Natural killer cell (primary cell): ENCODE data around the gene SOWAHA. TPM values are rescaled to one million over a fixed set of nuclear protein-coding genes. Genes with fewer than 3 reads are reported as not detected.

Experiments used
- ATAC-seq, 3 donors: fragments of 150-1000 bp in 2 of 3; fragments of 200-7000 bp in 1 of 3; cut with Tn5 transposase; 1 replicate in 1 of 3; 2 replicates in 2 of 3; pipeline ENCODE4 v1.10.0; 2021; ENCODE audit warnings: mild to moderate bottlenecking in 2 of 3, moderate library complexity in 2 of 3
- DNase-seq, 2 donors: peaks; one replicate each; pipeline versions ENCODE4 v3.0.0 to v3.0.0-alpha.2; 2013 to 2021; ENCODE audit warnings: mixed read lengths in 1 of 2
- H3K27ac ChIP-seq: one replicate; pipeline ENCODE4 v1.5.1; 2013; ENCODE audit warnings: mild to moderate bottlenecking, low read length
- H3K27me3 ChIP-seq: one replicate; pipeline ENCODE4 v1.6.1; 2013; ENCODE audit warnings: low read length; ENCODE audit not compliant: control insufficient read depth, insufficient read depth
- H3K36me3 ChIP-seq: one replicate; pipeline ENCODE4 v1.6.1; 2013; ENCODE audit warnings: low read length; ENCODE audit not compliant: control insufficient read depth, insufficient read depth
- H3K4me1 ChIP-seq: one replicate; pipeline ENCODE4 v1.6.1; 2013; ENCODE audit warnings: low read length; ENCODE audit not compliant: control insufficient read depth, insufficient read depth
- H3K4me3 ChIP-seq: one replicate; pipeline ENCODE4 v1.5.1; 2013; ENCODE audit warnings: low read length
- H3K9me3 ChIP-seq: one replicate; pipeline ENCODE4 v1.6.1; 2013; ENCODE audit warnings: low read length; ENCODE audit not compliant: control insufficient read depth, insufficient read depth
- H3K27ac Mint-ChIP-seq, 2 donors: one replicate each; pipeline ENCODE4 v1.8.0; 2022; ENCODE audit warnings: mild to moderate bottlenecking in 2 of 2, mixed read lengths in 2 of 2, moderate library complexity in 1 of 2
- H3K27me3 Mint-ChIP-seq, 2 donors: one replicate each; pipeline ENCODE4 v1.8.0; 2022; ENCODE audit warnings: low read depth in 2 of 2, mixed read lengths in 2 of 2
- H3K36me3 Mint-ChIP-seq: one replicate; pipeline ENCODE4 v1.8.0; 2022; ENCODE audit warnings: mixed read lengths
- H3K4me1 Mint-ChIP-seq, 2 donors: one replicate each; pipeline ENCODE4 v1.8.0; 2022; ENCODE audit warnings: mixed read lengths in 2 of 2
- H3K4me3 Mint-ChIP-seq: one replicate; pipeline ENCODE4 v1.8.0; 2022; ENCODE audit warnings: mild to moderate bottlenecking, moderate library complexity, mixed read lengths
- H3K9me3 Mint-ChIP-seq, 2 donors: one replicate each; pipeline ENCODE4 v1.8.0; 2022; ENCODE audit warnings: mixed read lengths in 2 of 2
- CTCF ChIP-seq: fragments of 200-600 bp; IDR thresholded peaks from one replicate; pipeline ENCODE4 v1.8.0; 2022; ENCODE audit warnings: antibody characterized with exemption
- WGBS: methylation state at CpG from one replicate; pipeline ENCODE4 v1.1.7; 2013; ENCODE audit warnings: missing lambda C conversion rate; ENCODE audit not compliant: insufficient coverage; 5-methylcytosine and 5-hydroxymethylcytosine counted together
- intact Hi-C: fragments of 100-400 bp; cut with micrococcal nuclease; formaldehyde crosslinking; loops from one replicate; pipeline ENCODE4 v1.14.2; 2022
- total RNA-seq, 4 donors: library from RNA; stranded (reverse); fragments of 120-200 nt in 1 of 4; gene quantifications; one replicate each; pipeline versions ENCODE4 v1.2.3 to v1.2.4, GENCODE V29; 2013 to 2022

Gene SOWAHA
- total RNA-seq, 3 donors from 2014 or later (not counting 1 experiment from before 2014, with no cell fraction given), result not detected

DNA sequence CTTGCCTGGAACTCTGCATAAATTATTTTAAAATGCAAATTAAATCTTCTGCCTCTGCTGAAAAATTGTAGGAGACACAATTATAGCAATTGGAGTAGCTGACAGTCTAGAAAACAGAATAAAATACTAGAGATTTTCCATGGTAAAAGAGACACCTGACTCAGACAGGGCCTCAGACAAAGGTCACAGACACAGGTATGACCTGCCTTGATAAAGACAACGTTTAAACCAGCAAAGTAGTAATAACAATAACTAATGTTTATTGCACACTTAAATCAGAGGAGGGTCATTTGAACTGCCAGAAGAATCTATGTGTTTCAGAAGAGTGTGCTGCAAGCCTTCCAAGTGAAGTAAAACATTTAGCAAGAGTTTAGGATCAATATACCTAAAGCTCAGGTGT is 3.9 kb downstream of the SOWAHA start:
- no peak overlapping the region for H3K27ac Mint-ChIP-seq
- H3K4me1 Mint-ChIP-seq, result peaks cover 16 to 18% of the 10 kb centered on the region in 2 donors
- Histone ChIP-seq H3K4me1 (peaks cover 15% of the 10 kb centered on the region), H3K27me3 (peaks cover 26% of the 10 kb centered on the region), H3K9me3 (no peaks in the 10 kb centered on the region), H3K27ac (no peak overlapping the region), H3K36me3 (no peaks in the 10 kb centered on the region), H3K4me3 (no peak overlapping the region)
- no peaks in the 10 kb centered on the region for H3K9me3 Mint-ChIP-seq
- H3K4me3 Mint-ChIP-seq, result no peak overlapping the region
- WGBS, result 80% methylated on average over 1 of the region's 1 CpG
- no peak for TF ChIP-seq CTCF
- ATAC-seq (no peak), DNase-seq (no peak)
- peaks cover 48 to 59% of the 10 kb centered on the region in 2 donors for H3K27me3 Mint-ChIP-seq
- no peaks in the 10 kb centered on the region for H3K36me3 Mint-ChIP-seq
- intact Hi-C loops, result no loop called here

GRCh38 chr5:132819468-132819867 is 6.4 kb downstream of the SOWAHA start:
- Histone ChIP-seq H3K4me3 (no peak overlapping the region), H3K27ac (no peak overlapping the region), H3K27me3 (peaks cover 27% of the 10 kb centered on the region), H3K4me1 (peaks cover 11% of the 10 kb centered on the region), H3K9me3 (no peaks in the 10 kb centered on the region), H3K36me3 (no peaks in the 10 kb centered on the region)
- intact Hi-C loops, result no loop called here
- ATAC-seq (no peak), DNase-seq (peak in 1 of 2 donors; percentile 38)
- Mint-ChIP-seq H3K4me1 (peaks cover 10 to 11% of the 10 kb centered on the region in 2 donors), H3K4me3 (no peak overlapping the region), H3K36me3 (no peaks in the 10 kb centered on the region), H3K9me3 (no peaks in the 10 kb centered on the region), H3K27me3 (peaks cover 48% of the 10 kb centered on the region in 2 donors), H3K27ac (no peak overlapping the region)
- no peak for TF ChIP-seq CTCF
- WGBS, result 16% methylated on average over 26 of the region's 26 CpGs

DNA sequence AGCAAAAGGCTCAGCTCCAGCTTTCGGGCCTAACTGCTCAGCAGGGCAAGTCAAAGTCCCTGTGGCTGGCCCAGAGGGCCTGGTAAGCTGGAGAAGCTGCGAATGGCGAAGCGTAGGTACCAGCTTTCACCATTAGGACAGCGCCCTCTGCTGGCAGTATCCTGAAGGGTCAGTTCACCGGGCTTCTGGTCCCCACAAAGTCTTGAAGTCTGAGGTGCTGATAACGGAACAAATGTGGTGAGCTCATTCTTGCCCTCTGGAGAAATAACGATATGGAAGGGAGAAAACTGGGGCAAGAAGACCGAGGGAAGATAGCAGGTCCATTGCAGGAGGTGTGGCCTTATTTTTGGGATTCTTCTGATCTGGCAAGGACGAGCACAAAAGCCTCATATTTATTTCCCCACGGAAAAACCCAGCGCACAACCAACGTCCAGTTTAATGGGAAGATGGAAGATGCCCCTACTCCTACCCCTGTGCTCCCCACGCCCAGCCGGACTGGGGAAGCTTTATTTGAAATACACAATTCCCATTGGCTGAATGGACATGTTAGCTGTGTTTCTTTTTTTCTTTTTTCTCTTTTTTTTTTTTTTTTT is 7.2 kb downstream of the SOWAHA start:
- peak; percentile 81 to 93 for DNase-seq
- Mint-ChIP-seq H3K36me3 (no peaks in the 10 kb centered on the region), H3K4me1 (peaks cover 10 to 11% of the 10 kb centered on the region in 2 donors), H3K27me3 (peaks cover 45 to 52% of the 10 kb centered on the region in 2 donors), H3K27ac (peak overlapping the region in 1 of 2 donors; percentile 33), H3K4me3 (no peak overlapping the region), H3K9me3 (no peaks in the 10 kb centered on the region)
- Histone ChIP-seq H3K36me3 (no peaks in the 10 kb centered on the region), H3K27me3 (peaks cover 35% of the 10 kb centered on the region), H3K4me1 (peaks cover 11% of the 10 kb centered on the region), H3K4me3 (no peak overlapping the region), H3K27ac (no peak overlapping the region), H3K9me3 (no peaks in the 10 kb centered on the region)
- 26% methylated on average over 14 of the region's 15 CpGs for WGBS
- ATAC-seq, result peak; percentile 90 to 98 (median 96)
- intact Hi-C loops, result loop anchor here (1.0 to 5.0 kb wide), 4 partner anchors 293 to 547 kb away; no protein-coding TSS in a partner anchor
- peak; percentile 81 for TF ChIP-seq CTCF

DNA sequence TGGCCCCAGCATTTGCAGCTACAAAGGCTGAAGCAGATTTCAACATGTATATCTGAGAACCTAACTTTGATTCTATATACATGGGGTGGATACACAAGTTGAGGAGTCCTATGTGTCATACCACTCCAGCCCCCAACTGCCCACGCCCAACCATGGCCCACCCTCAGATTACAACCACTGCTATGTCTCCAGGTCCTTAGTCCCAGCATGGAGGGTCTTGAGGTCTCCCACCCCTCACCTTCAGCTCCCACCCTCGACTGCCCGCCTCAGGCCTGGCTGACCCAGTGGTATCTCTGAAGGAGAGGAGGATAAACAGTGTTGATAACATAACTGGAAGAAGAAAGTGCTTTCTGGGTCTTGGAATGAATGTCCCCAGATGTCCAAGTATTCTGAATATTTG is 8.2 kb downstream of the SOWAHA start:
- H3K9me3 ChIP-seq, result no peaks in the 10 kb centered on the region
- WGBS, result 90% methylated on average over 2 of the region's 3 CpGs
- no peak overlapping the region for H3K4me3 Mint-ChIP-seq
- no peak overlapping the region for H3K27ac ChIP-seq
- H3K9me3 Mint-ChIP-seq, result no peaks in the 10 kb centered on the region
- intact Hi-C loops, result loop anchor here (2.0 to 5.0 kb wide), 3 partner anchors 294 to 549 kb away; no protein-coding TSS in a partner anchor
- no peak overlapping the region for H3K27ac Mint-ChIP-seq
- H3K36me3 ChIP-seq, result no peaks in the 10 kb centered on the region
- peaks cover 42 to 55% of the 10 kb centered on the region in 2 donors for H3K27me3 Mint-ChIP-seq
- peaks cover 10 to 11% of the 10 kb centered on the region in 2 donors for H3K4me1 Mint-ChIP-seq
- ATAC-seq, result no peak
- peaks cover 17% of the 10 kb centered on the region for H3K4me1 ChIP-seq
- no peaks in the 10 kb centered on the region for H3K36me3 Mint-ChIP-seq
- no peak overlapping the region for H3K4me3 ChIP-seq
- H3K27me3 ChIP-seq, result peaks cover 41% of the 10 kb centered on the region
- no peak for DNase-seq
- TF ChIP-seq CTCF, result no peak
